IMR-90 (cell line): ENCODE measurements around the gene GCG. TPM values are rescaled to one million over a fixed set of nuclear protein-coding genes. Genes with fewer than 3 reads are reported as not detected.

Experiments used
- ATAC-seq: fragments of 200-7000 bp; cut with Tn5 transposase; 2 replicates; pipeline ENCODE4 v1.9.1; 2020; ENCODE audit warnings: low read depth, mild to moderate bottlenecking, moderate library complexity
- BruUV-seq: library from RNA; stranded (reverse); fragments of 400-500 nt; replicated peaks from 2 replicates; lab custom pipeline; 2021; lab: Mats Ljungman, UMichigan
- CTCF ChIA-PET: fragments of 300-600 bp; formaldehyde crosslinking; extraction: SDS; loops from one replicate; lab custom pipeline; 2021; ENCODE audit warnings: antibody characterized with exemption; lab: Yijun Ruan, JAX
- POLR2A ChIA-PET: fragments of 300-600 bp; sonication (Branson Sonifier 250); formaldehyde crosslinking; loops from one replicate; lab custom pipeline; 2022; ENCODE audit warnings: antibody characterized with exemption; ENCODE audit not compliant: unreplicated experiment; lab: Charles Lee
- DNase-seq: peaks from one replicate; pipeline ENCODE4 v3.0.0; 2013
- H2AFZ ChIP-seq: replicated peaks from 2 replicates; pipeline ENCODE3; 2013; ENCODE audit warnings: low read length, mild to moderate bottlenecking; ENCODE audit not compliant: poor library complexity
- H2AK5ac ChIP-seq: 2 replicates; pipeline ENCODE4 v1.6.1; 2013; ENCODE audit warnings: low read depth, low read length, inconsistent platforms
- H2AK9ac ChIP-seq: replicated peaks from 2 replicates; pipeline ENCODE3; 2013; ENCODE audit warnings: mild to moderate bottlenecking, low read depth, low read length, moderate library complexity; ENCODE audit not compliant: poor library complexity
- H2BK120ac ChIP-seq: 2 replicates; pipeline ENCODE4 v1.6.1; 2013; ENCODE audit warnings: low read depth, low read length, inconsistent platforms
- H2BK15ac ChIP-seq: 3 replicates; pipeline ENCODE4 v1.6.1; 2013; ENCODE audit warnings: low read depth, low read length, inconsistent platforms
- H2BK20ac ChIP-seq: 2 replicates; pipeline ENCODE4 v1.6.1; 2013; ENCODE audit warnings: low read depth, mild to moderate bottlenecking, inconsistent platforms, low read length, moderate library complexity
- H2BK5ac ChIP-seq: 2 replicates; pipeline ENCODE4 v1.6.1; 2013; ENCODE audit warnings: mild to moderate bottlenecking, low read depth, low read length, inconsistent platforms; ENCODE audit not compliant: poor library complexity, severe bottlenecking
- H3K14ac ChIP-seq: replicated peaks from 2 replicates; pipeline ENCODE4 v1.6.1; 2013; ENCODE audit warnings: low read depth, low read length, inconsistent platforms
- H3K18ac ChIP-seq: 2 replicates; pipeline ENCODE4 v1.6.1; 2013; ENCODE audit warnings: low read depth, low read length, control low read depth
- H3K23ac ChIP-seq: 2 replicates; pipeline ENCODE4 v1.6.1; 2013; ENCODE audit warnings: low read depth, low read length, inconsistent platforms
- H3K27ac ChIP-seq: 2 replicates; pipeline ENCODE4 v1.5.1; 2013; ENCODE audit warnings: mild to moderate bottlenecking, control low read depth, low read length; ENCODE audit not compliant: insufficient read depth
- H3K27me3 ChIP-seq: 2 replicates; pipeline ENCODE4 v1.6.1; 2013; ENCODE audit warnings: low read length; ENCODE audit not compliant: control insufficient read depth, insufficient read depth
- H3K36me3 ChIP-seq: 2 replicates; pipeline ENCODE4 v1.6.1; 2013; ENCODE audit warnings: low read length, mixed read lengths; ENCODE audit not compliant: control insufficient read depth, insufficient read depth
- H3K4ac ChIP-seq: 2 replicates; pipeline ENCODE4 v1.6.1; 2013; ENCODE audit warnings: low read depth, low read length, inconsistent platforms
- H3K4me1 ChIP-seq: 2 replicates; pipeline ENCODE4 v1.6.1; 2013; ENCODE audit warnings: low read length, mixed read lengths; ENCODE audit not compliant: control insufficient read depth, insufficient read depth
- H3K4me2 ChIP-seq: 2 replicates; pipeline ENCODE4 v1.6.1; 2013; ENCODE audit warnings: low read depth, mild to moderate bottlenecking, control low read depth, low read length, moderate library complexity
- H3K4me3 ChIP-seq: 2 replicates; pipeline ENCODE4 v1.5.1; 2013; ENCODE audit warnings: low read depth, mild to moderate bottlenecking, control low read depth, low read length, moderate library complexity; ENCODE audit not compliant: insufficient read depth
- H3K56ac ChIP-seq: 2 replicates; pipeline ENCODE4 v1.6.1; 2013; ENCODE audit warnings: low read length, inconsistent platforms; ENCODE audit not compliant: insufficient read depth; ENCODE audit errors: extremely low read depth
- H3K79me1 ChIP-seq, 2 experiments: 2 replicates each; pipeline ENCODE4 v1.6.1; 2013; ENCODE audit warnings: low read length in 2 of 2, inconsistent platforms in 1 of 2, low read depth in 1 of 2
- H3K9ac ChIP-seq: 2 replicates; pipeline ENCODE4 v1.6.1; 2013; ENCODE audit warnings: low read depth, low read length, control low read depth
- H3K9me1 ChIP-seq: 2 replicates; pipeline ENCODE4 v1.6.1; 2013; ENCODE audit warnings: low read length, inconsistent platforms; ENCODE audit not compliant: insufficient read depth
- H3K9me3 ChIP-seq: 2 replicates; pipeline ENCODE4 v1.6.1; 2013; ENCODE audit warnings: low read length; ENCODE audit not compliant: control insufficient read depth, insufficient read depth
- H4K20me1 ChIP-seq: 2 replicates; pipeline ENCODE4 v1.6.1; 2013; ENCODE audit warnings: low read length, inconsistent platforms; ENCODE audit not compliant: insufficient read depth
- H4K5ac ChIP-seq: 2 replicates; pipeline ENCODE4 v1.6.1; 2013; ENCODE audit warnings: mild to moderate bottlenecking, low read depth, low read length, control low read depth
- H4K8ac ChIP-seq, 2 experiments: 2 replicates each; pipeline ENCODE4 v1.6.1; 2013; ENCODE audit warnings: low read depth in 2 of 2, low read length in 2 of 2, control low read depth in 1 of 2, inconsistent platforms in 1 of 2
- H4K91ac ChIP-seq: 2 replicates; pipeline ENCODE4 v1.6.1; 2013; ENCODE audit warnings: low read depth, low read length, inconsistent platforms; ENCODE audit not compliant: insufficient read depth
- BHLHE40 ChIP-seq: fragments of 150-350 bp; IDR thresholded peaks from 2 replicates; pipeline ENCODE4 v1.6.1; 2016; ENCODE audit warnings: mild to moderate bottlenecking, low read depth, low read length
- CTCF ChIP-seq: conservative IDR thresholded peaks from 2 replicates; pipeline ENCODE4 v1.5.1; 2012; ENCODE audit warnings: mild to moderate bottlenecking, low read depth, low read length, improper control_type of control experiment
- ELK1 ChIP-seq: fragments of 150-350 bp; IDR thresholded peaks from 2 replicates; pipeline ENCODE4 v1.6.1; 2016; ENCODE audit warnings: low read depth, mild to moderate bottlenecking, low read length, moderate library complexity, borderline replicate concordance
- FOS ChIP-seq: fragments of 150-350 bp; IDR thresholded peaks from 2 replicates; pipeline ENCODE4 v1.6.1; 2016; ENCODE audit warnings: low read depth, low read length
- MAFK ChIP-seq: IDR thresholded peaks from 2 replicates; pipeline ENCODE4 v1.6.1; 2012; ENCODE audit warnings: low read depth, low read length, improper control_type of control experiment
- MAZ ChIP-seq: IDR thresholded peaks from 2 replicates; pipeline ENCODE4 v1.6.1; 2012; ENCODE audit warnings: low read depth, mild to moderate bottlenecking, low read length, improper control_type of control experiment, moderate library complexity, borderline replicate concordance
- MXI1 ChIP-seq: IDR thresholded peaks from 2 replicates; pipeline ENCODE4 v1.6.1; 2012; ENCODE audit warnings: low read depth, mild to moderate bottlenecking, low read length, moderate library complexity, borderline replicate concordance
- POLR2A ChIP-seq: IDR thresholded peaks from 2 replicates; pipeline ENCODE4 v1.6.1; 2012; ENCODE audit warnings: mild to moderate bottlenecking, low read depth, low read length
- RAD21 ChIP-seq: IDR thresholded peaks from 2 replicates; pipeline ENCODE4 v1.6.1; 2012; ENCODE audit warnings: low read length, improper control_type of control experiment
- RCOR1 ChIP-seq: IDR thresholded peaks from 2 replicates; pipeline ENCODE4 v1.6.1; 2012; ENCODE audit warnings: mild to moderate bottlenecking, low read length, improper control_type of control experiment; ENCODE audit not compliant: insufficient replicate concordance
- SMC3 ChIP-seq: fragments of 150-350 bp; IDR thresholded peaks from 2 replicates; pipeline ENCODE4 v1.6.1; 2016; ENCODE audit warnings: low read depth, mild to moderate bottlenecking, antibody characterized with exemption, low read length, moderate library complexity
- USF2 ChIP-seq: fragments of 150-350 bp; IDR thresholded peaks from 2 replicates; pipeline ENCODE4 v1.6.1; 2017; ENCODE audit warnings: mild to moderate bottlenecking, antibody characterized with exemption, low read length, low read depth
- WGBS, 2 experiments: methylation state at CpG; one replicate each; pipeline versions ENCODE4 v1.1.5 to v1.1.7; 2013; ENCODE audit warnings: missing lambda C conversion rate in 2 of 2; ENCODE audit not compliant: insufficient read length in 1 of 2; ENCODE audit errors: extremely low coverage in 2 of 2; 5-methylcytosine and 5-hydroxymethylcytosine counted together
- dilution Hi-C: fragments of 300-500 bp; cut with HindIII; formaldehyde crosslinking; loops from one replicate; pipeline ENCODE4 v1.14.3; 2018; ENCODE audit warnings: low sequenced_read_pairs; ENCODE audit not compliant: unreplicated experiment
- in situ Hi-C: fragments of 300-500 bp; cut with MboI; formaldehyde crosslinking; loops from 3 replicates; pipeline ENCODE4 v1.14.3; 2019; ENCODE audit warnings: low sequenced_read_pairs, inconsistent platforms, mixed read lengths
- intact Hi-C: fragments of 100-400 bp; cut with micrococcal nuclease; formaldehyde crosslinking; loops from 2 replicates; pipeline ENCODE4 v1.10.0; 2022
- polyA plus RNA-seq, 3 experiments: library from polyadenylated mRNA; depleted of rRNA; stranded (reverse); fragments of >200 nt; gene quantifications; 2 replicates each; pipeline ENCODE4 v1.2.3, GENCODE V29; 2012; ENCODE audit warnings: low replicate concordance in 1 of 3
- total RNA-seq: library from RNA; depleted of rRNA; stranded (reverse); fragments of >200 nt; gene quantifications from 2 replicates; pipeline ENCODE4 v1.2.3, GENCODE V29; 2012

Gene GCG
- total and polyA plus RNA-seq, 2 of the 4 experiments (the other 2 are of a cell fraction), result not detected

- Histone ChIP-seq H3K4me3 (no peak overlapping the region), H3K9me3 (peaks cover 5% of the 10 kb centered on the region), H3K23ac (peak overlapping the region; percentile 37; the same call in 1 of the 2 replicates), H2BK20ac (no peak overlapping the region), H3K56ac (no peak overlapping the region), H3K79me1 (no peaks in the 10 kb centered on the region), H2BK15ac (no peak overlapping the region), H3K4me1 (peaks cover 9% of the 10 kb centered on the region), H3K9me1 (no peaks in the 10 kb centered on the region), H2BK120ac (no peak overlapping the region), H3K14ac (no peak overlapping the region; the same call in 1 of the 2 replicates), H2BK5ac (no peak overlapping the region), H4K5ac (0 out of 2 replicates have a peak overlapping the region, but pooled peaks have one; percentile 48), H3K27ac (peak overlapping the region; percentile 22; the same call in 1 of the 2 replicates), H3K4ac (0 out of 2 replicates have a peak overlapping the region, but pooled peaks have one; percentile 9), H2AK5ac (no peak overlapping the region), H2AK9ac (no peak overlapping the region), H4K20me1 (no peaks in the 10 kb centered on the region), H3K36me3 (no peaks in the 10 kb centered on the region), H2AFZ (no peak overlapping the region), H4K91ac (no peak overlapping the region), H3K9ac (no peak overlapping the region), H3K18ac (peak overlapping the region; percentile 83), H4K8ac (no peak overlapping the region), H3K4me2 (no peak overlapping the region), H3K27me3 (no peaks in the 10 kb centered on the region)
- DNase-seq (peak; percentile 12), ATAC-seq (peak; percentile 45; the same call in 1 of the 2 replicates)
- WGBS, 2 experiments, result 73% methylated on average over 3 of the region's 5 CpGs; no CpG with 5 or more reads in 1 of the 2 experiments
- intact Hi-C loops, result no loop called here
- TF ChIP-seq ELK1, result no peak
- TF ChIP-seq MXI1, result no peak
- no peak for TF ChIP-seq CTCF
- TF ChIP-seq FOS, result no peak
- TF ChIP-seq SMC3, result no peak
- no peak for TF ChIP-seq MAZ
- TF ChIP-seq BHLHE40, result no peak
- no peak for TF ChIP-seq USF2
- TF ChIP-seq RCOR1, result no peak
- no peak for TF ChIP-seq RAD21
- no peak for TF ChIP-seq POLR2A
- no peak for TF ChIP-seq MAFK
- in situ Hi-C loops, result no loop called here
- dilution Hi-C loops, result no loop called here
- no TSS peak for BruUV-seq
- CTCF ChIA-PET, result interaction anchor here (1.7 kb wide), 1 partner anchor 166 kb away, joined by 5 read pairs; no protein-coding TSS in a partner anchor
- POLR2A ChIA-PET, result no interaction called here
These were observed 39.8 kb downstream of the GCG start for GRCh38 chr2:162111958-162112850.
